LNCaP clone FGC (cell line): Measurements from ENCODE around the gene FOXK1.
A peak's percentile ranks its signal among the peaks of the same experiment; 100 is the strongest.
"Not testable (repeated sequence)": the region's sequence is repeated elsewhere in the genome, so short reads cannot be mapped to it uniquely, and the experiment has no call there.

ENCODE experiments used
- DNase-seq: peaks from one replicate; pipeline ENCODE4 v3.0.0-alpha.2; 2011; ENCODE audit warnings: low read depth
- H3K4me3 ChIP-seq: 2 replicates; pipeline ENCODE4 v1.5.1; 2011; ENCODE audit warnings: mild to moderate bottlenecking, low read depth, low read length, control low read depth
- CTCF ChIP-seq: IDR thresholded peaks from 2 replicates; pipeline ENCODE4 v1.5.1; 2012; ENCODE audit warnings: mild to moderate bottlenecking; ENCODE audit not compliant: control insufficient read depth, insufficient read depth; ENCODE audit errors: extremely low read depth

FOXK1 gene

DNA sequence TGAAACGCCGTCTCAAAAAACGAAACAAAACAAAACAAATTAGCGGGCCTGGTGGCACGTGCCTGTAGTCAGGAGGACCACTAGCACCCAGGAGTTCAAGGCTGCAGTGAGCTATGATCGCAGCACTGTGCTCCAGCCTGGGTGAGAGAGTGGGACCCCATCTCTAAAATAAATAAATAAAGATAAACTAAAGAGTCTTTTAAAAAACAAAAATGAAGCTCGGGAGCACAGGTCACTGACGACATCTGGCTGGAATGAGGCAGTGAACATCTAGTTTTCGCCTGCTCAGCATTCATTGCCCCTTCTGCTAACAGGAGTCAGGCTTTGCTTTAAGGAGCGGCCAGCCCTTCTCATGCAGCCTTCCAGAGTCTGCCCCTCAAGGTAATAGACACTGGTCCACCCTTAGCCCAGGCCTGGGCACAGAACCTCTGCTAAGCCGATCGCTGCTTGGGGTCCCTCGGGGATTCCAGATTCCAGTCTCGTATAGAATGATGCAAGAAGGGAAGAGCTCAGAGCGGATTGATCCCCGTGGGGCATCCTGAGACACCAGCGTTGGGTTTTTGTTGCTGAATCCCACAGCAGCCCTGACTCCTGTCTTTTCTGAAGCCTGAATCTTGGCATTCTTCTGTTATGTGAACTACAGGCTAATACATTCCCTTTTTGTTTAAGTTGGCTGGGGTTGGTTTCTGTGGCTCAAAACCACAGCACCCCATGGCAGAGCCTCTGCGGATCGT is 14.2 kb upstream of the FOXK1 start:
- no peak for TF ChIP-seq CTCF
- DNase-seq = no peak
- no peak overlapping the region for H3K4me3 ChIP-seq

DNA sequence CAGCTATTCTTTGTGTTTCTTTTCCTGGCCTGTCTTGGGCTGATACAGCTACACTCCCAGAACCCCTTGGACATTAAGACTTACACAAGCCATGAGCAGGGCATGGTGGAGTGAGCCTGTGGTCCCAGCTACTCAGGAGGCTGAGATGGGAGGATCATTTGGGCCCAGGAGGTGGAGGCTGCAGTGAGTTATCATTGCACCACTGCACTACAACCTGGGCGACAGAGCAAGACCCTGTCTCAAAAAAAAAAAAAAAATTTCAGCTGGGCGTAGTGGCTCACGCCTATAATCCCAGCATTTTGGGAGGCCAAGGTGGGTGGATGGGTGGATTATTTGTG is 13.6 kb upstream of the FOXK1 start:
- H3K4me3 ChIP-seq = no peak overlapping the region
- no peak for TF ChIP-seq CTCF
- DNase-seq = no peak

DNA sequence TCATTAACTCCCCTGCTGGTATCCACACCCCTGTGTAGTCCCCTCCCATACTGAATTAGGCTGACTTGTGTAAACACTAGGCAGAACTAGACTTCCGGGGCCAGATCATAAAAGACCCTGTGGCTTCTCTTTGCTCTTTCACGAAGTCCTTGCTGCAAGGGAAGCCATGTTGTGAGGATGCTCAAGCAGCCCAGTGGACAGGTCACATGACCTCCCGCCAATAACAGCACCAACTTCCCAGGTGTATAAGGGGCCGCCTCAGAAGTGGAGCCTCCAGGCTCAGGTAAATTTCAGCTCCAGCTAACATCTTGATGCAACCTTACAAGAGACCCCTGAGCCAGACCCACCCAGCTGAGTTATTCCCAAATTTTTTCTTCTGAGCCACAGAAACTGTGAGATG is 11.3 kb upstream of the FOXK1 start:
- no peak for DNase-seq
- no peak for TF ChIP-seq CTCF
- H3K4me3 ChIP-seq = no peak overlapping the region

- no peak for DNase-seq
- TF ChIP-seq CTCF = no peak
- no peak overlapping the region for H3K4me3 ChIP-seq
Measured at GRCh38 chr7:4675771-4676367, 6.2 kb upstream of the FOXK1 start.

DNA sequence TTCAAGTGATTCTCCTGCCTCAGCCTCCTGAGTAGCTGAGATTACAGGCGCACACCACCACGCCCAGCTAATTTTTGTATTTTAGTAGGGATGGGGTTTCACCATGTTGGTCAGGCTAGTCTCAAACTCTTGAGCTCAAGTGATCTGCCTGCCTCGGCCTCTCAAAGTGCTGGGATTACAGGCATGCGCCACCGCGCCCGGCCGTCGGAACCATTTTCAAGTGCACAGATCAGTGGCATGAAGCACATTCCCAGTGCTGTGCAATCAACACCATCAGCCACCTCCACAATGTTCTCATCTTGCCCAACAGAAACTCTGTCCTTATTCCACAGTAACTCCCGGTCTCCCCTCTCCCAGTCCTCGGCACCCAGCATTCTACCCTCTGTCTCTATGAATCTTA is 4.6 kb upstream of the FOXK1 start:
- DNase-seq, H3K4me3 ChIP-seq: not testable (repeated sequence)

- DNase-seq = no peak
- no peak for TF ChIP-seq CTCF
- H3K4me3 ChIP-seq = peak overlapping the region; percentile 52
Measured at GRCh38 chr7:4681218-4681851, 760 bp upstream of the FOXK1 start.

- peak; percentile 48 for TF ChIP-seq CTCF
- no peak for DNase-seq
- peak overlapping the region; percentile 93 for H3K4me3 ChIP-seq
Measured at GRCh38 chr7:4682621-4683042, 537 bp downstream of the FOXK1 start.
